Measurements from ENCODE around the gene AQP6.

AQP6 gene

GRCh38 chr12:49937639-49938300 lies 35.0 kb upstream of the AQP6 start:
- H3K4me3 ChIP-seq (ENCODE audit: low read length) = no peak overlapping the region
- DNase-seq (ENCODE audit: low read depth) = no peak
- no peak for TF ChIP-seq CTCF (conservative IDR thresholded peaks at IDR 0.05; ENCODE audit: low read depth, low read length)

GRCh38 chr12:49939307-49939706 lies 33.4 kb upstream of the AQP6 start:
- no peak overlapping the region for H3K4me3 ChIP-seq (ENCODE audit: low read length)
- no peak for DNase-seq (ENCODE audit: low read depth)
- TF ChIP-seq CTCF (conservative IDR thresholded peaks at IDR 0.05; ENCODE audit: low read depth, low read length) = no peak

GRCh38 chr12:49939707-49940106 lies 33.0 kb upstream of the AQP6 start:
- H3K4me3 ChIP-seq (ENCODE audit: low read length) = no peak overlapping the region
- TF ChIP-seq CTCF (conservative IDR thresholded peaks at IDR 0.05; ENCODE audit: low read depth, low read length) = no peak
- no peak for DNase-seq (ENCODE audit: low read depth)

GRCh38 chr12:49941556-49942511 lies 30.9 kb upstream of the AQP6 start:
- DNase-seq (ENCODE audit: low read depth) = no peak
- no peak for TF ChIP-seq CTCF (conservative IDR thresholded peaks at IDR 0.05; ENCODE audit: low read depth, low read length)
- no peak overlapping the region for H3K4me3 ChIP-seq (ENCODE audit: low read length)

- no peak overlapping the region for H3K4me3 ChIP-seq (ENCODE audit: low read length)
- no peak for DNase-seq (ENCODE audit: low read depth)
- no peak for TF ChIP-seq CTCF (conservative IDR thresholded peaks at IDR 0.05; ENCODE audit: low read depth, low read length)
These were observed 30.2 kb upstream of the AQP6 start for GRCh38 chr12:49942512-49942893.

- DNase-seq (ENCODE audit: low read depth) = no peak
- no peak for TF ChIP-seq CTCF (conservative IDR thresholded peaks at IDR 0.05; ENCODE audit: low read depth, low read length)
- no peak overlapping the region for H3K4me3 ChIP-seq (ENCODE audit: low read length)
These were observed 29.7 kb upstream of the AQP6 start for GRCh38 chr12:49942921-49943624.
